BE2C (cell line): Measurements from ENCODE around the gene REEP1.

Experiments used
- DNase-seq: peaks from one replicate; pipeline ENCODE4 v3.0.0-alpha.2; 2020
- H3K27me3 ChIP-seq: fragments of 250-450 bp; sonication (Bioruptor Pico); 2 replicates; pipeline ENCODE4 v1.5.1; 2020; ENCODE audit warnings: mild to moderate bottlenecking
- H3K36me3 ChIP-seq: fragments of 250-450 bp; sonication (Bioruptor Pico); 2 replicates; pipeline ENCODE4 v1.5.1; 2020; ENCODE audit warnings: mild to moderate bottlenecking
- H3K4me1 ChIP-seq: fragments of 250-450 bp; sonication (Bioruptor Pico); 2 replicates; pipeline ENCODE4 v1.5.1; 2020
- H3K4me3 ChIP-seq: 2 replicates; pipeline ENCODE4 v1.5.1; 2011; ENCODE audit warnings: low read depth, low read length
- H3K9me3 ChIP-seq: fragments of 250-450 bp; sonication (Bioruptor Pico); 2 replicates; pipeline ENCODE4 v1.5.1; 2020
- TF ChIP-seq, protein P1 (sequence below): IDR thresholded peaks from 2 replicates; pipeline ENCODE4 v1.5.1; 2012; ENCODE audit warnings: mild to moderate bottlenecking, low read depth, low read length

The REEP1 gene

DNA sequence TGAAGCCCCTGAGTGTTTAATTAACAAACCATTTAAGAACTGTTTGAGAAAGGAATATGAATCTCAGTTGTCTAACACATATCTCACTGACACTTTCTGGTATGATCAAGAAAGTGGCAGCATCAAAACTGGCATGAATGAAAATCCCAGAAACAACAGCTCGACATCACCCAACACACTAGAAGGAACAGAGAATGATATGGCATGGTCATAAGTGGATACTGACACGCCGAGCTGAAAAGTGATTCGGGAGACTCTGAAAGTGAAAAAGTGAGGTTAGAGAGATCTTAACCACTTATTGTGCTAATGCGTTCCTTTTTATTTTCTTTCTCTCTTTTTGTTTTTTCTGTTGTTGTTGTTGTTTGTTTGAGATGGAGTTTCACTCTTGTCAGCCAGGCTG is 100.3 kb downstream of the REEP1 start:
- DNase-seq = no peak
- no peak overlapping the region for H3K4me3 ChIP-seq
- H3K9me3 ChIP-seq = no peaks in the 10 kb centered on the region
- no peaks in the 10 kb centered on the region for H3K4me1 ChIP-seq
- TF ChIP-seq, protein P1, sequence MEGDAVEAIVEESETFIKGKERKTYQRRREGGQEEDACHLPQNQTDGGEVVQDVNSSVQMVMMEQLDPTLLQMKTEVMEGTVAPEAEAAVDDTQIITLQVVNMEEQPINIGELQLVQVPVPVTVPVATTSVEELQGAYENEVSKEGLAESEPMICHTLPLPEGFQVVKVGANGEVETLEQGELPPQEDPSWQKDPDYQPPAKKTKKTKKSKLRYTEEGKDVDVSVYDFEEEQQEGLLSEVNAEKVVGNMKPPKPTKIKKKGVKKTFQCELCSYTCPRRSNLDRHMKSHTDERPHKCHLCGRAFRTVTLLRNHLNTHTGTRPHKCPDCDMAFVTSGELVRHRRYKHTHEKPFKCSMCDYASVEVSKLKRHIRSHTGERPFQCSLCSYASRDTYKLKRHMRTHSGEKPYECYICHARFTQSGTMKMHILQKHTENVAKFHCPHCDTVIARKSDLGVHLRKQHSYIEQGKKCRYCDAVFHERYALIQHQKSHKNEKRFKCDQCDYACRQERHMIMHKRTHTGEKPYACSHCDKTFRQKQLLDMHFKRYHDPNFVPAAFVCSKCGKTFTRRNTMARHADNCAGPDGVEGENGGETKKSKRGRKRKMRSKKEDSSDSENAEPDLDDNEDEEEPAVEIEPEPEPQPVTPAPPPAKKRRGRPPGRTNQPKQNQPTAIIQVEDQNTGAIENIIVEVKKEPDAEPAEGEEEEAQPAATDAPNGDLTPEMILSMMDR = no peak
- H3K27me3 ChIP-seq = no peaks in the 10 kb centered on the region
- H3K36me3 ChIP-seq = no peaks in the 10 kb centered on the region

DNA sequence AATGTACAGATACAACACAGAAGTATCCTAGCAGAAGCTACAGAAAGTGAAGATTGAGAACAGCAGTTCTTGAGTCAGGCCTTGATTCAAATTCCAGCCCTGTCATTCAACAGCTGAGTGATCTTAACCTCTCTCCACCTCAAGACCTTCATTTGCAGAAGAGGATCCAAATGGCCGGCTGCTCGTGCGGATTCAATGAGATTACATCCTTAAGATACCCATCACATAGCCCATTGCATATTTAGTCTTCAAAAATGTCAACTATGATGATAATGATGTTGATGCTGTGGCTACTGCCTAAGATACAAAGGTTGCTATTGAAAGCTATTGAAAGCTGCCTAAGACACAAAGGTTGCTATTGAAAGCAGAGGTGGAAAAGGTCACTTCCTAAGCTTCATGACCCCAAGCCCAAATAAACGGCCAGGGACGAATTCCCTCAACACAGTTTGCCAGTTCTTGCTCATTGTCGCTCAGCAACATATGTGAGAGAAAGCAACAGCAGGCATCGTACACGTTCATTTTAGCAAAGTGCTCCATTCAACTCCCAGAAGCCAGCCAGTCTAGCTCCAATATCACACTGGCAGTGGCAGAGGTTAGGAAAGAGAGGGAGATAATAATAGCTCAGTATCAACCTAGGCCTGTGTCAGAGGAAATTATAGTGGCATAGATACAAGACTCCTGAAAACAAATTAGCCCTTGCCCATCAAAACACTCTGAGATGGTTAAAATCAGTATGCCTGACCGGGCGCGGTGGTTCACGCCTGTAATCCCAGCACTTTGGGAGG is 102.0 kb downstream of the REEP1 start:
- H3K36me3 ChIP-seq = no peaks in the 10 kb centered on the region
- no peaks in the 10 kb centered on the region for H3K27me3 ChIP-seq
- no peak overlapping the region for H3K4me3 ChIP-seq
- TF ChIP-seq, protein P1 = no peak
- no peak for DNase-seq
- H3K9me3 ChIP-seq = no peaks in the 10 kb centered on the region
- H3K4me1 ChIP-seq = no peaks in the 10 kb centered on the region

DNA sequence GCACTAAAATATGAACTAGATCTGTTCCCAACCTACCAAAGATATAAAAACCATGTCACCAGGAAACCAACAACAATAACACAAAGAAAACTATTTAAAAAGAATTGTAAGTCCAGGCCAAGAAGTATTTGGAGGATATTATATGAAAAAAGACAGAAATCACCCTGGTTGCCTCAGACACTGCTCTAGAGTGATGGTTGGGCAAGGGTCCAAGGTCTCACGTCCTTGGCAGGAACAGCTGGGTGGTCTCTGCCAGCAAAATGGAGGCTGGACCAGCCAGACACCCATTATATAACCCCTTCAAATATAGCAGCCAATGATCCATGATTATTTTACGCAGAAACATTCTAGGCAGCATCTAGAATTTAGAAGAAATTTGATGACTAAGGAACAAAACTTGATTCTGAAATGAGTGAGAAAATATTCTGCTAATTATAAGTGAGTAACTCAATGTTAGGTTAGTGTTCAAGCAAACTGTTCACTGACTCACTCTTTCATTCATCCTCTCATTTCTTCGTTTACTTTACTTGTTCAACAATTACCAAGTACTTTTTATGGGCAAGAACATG is 102.8 kb downstream of the REEP1 start:
- no peaks in the 10 kb centered on the region for H3K9me3 ChIP-seq
- TF ChIP-seq, protein P1 = no peak

DNA sequence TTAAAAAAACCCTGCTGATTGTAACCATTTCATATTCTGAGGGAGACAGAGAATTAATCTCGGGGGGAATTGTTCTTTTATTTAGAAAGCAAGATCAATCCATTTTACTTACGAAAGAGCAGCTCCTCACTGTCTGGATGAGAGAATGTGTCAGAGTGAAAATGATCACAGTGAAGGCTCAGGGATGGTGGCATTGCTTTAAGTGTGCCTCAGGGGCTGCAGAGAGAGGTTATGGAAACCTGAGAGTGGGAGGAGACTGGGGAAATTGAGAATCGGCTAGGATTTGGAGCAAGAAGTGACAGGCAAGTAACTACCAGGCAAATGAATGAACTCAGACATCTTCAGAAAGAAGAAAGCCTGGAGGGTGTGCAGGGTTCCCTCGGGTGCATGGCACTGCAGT is 104.0 kb downstream of the REEP1 start:
- Histone ChIP-seq H3K36me3 (no peaks in the 10 kb centered on the region), H3K4me3 (no peak overlapping the region), H3K4me1 (no peaks in the 10 kb centered on the region), H3K9me3 (no peaks in the 10 kb centered on the region), H3K27me3 (no peaks in the 10 kb centered on the region)
- TF ChIP-seq, protein P1 = no peak
- DNase-seq = no peak

More for the DNA sequence above, 102.8 kb downstream of the REEP1 start:
- Histone ChIP-seq H3K36me3 (no peaks in the 10 kb centered on the region), H3K4me3 (no peak overlapping the region), H3K27me3 (no peaks in the 10 kb centered on the region), H3K4me1 (no peaks in the 10 kb centered on the region)
- DNase-seq = no peak

DNA sequence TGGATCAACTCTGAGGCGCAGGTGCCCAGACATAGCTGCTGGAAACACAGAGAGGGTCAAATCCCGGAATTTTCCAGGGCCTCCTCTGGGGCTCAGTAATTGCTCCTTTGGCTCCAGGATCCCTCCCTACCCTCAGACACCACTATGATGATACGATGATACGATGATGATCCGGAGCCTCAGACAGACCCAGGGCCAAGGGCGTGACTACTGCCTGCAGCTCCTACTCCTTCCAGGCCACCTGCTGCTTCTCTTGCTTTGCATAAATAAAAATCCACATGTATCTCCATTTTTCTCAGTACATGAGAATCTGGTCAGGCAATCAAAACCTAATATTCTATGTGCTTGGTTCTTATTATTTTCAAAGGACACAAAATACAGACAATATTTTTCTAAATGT is 104.5 kb downstream of the REEP1 start:
- H3K4me1 ChIP-seq = no peaks in the 10 kb centered on the region
- TF ChIP-seq, protein P1 = no peak
- H3K9me3 ChIP-seq = no peaks in the 10 kb centered on the region
- DNase-seq = no peak
- no peaks in the 10 kb centered on the region for H3K27me3 ChIP-seq
- no peak overlapping the region for H3K4me3 ChIP-seq
- no peaks in the 10 kb centered on the region for H3K36me3 ChIP-seq

DNA sequence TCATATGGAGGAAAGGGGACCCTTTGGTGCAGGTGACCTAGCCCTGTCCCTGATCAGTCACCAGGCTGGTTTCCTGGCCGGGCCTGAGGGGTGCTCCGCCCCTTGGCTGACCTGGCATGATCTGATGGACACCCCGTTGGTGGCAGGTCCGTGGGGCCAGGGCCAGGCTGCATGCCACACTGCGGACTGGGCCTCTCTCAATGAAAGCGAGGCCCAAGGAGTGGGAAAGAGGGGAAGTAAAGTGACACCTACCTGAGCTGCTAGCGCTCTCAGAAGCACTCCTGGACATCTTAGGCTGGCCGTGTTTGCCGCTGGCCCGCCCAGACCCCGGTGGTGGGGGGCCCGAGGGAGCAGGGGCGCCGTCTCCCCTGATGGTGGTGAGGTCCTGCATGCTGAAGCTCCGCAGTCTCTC is 105.0 kb downstream of the REEP1 start:
- H3K27me3 ChIP-seq = no peaks in the 10 kb centered on the region
- no peaks in the 10 kb centered on the region for H3K9me3 ChIP-seq
- H3K4me3 ChIP-seq = no peak overlapping the region
- TF ChIP-seq, protein P1 = no peak
- no peak for DNase-seq
- no peaks in the 10 kb centered on the region for H3K36me3 ChIP-seq
- H3K4me1 ChIP-seq = no peaks in the 10 kb centered on the region
